Fibroblast of pulmonary artery (primary cell): ENCODE measurements around the gene ABCC10.
"Not testable (repeated sequence)": the region's sequence is repeated elsewhere in the genome, so short reads cannot be mapped to it uniquely, and the experiment has no call there.

Experiments
- DNase-seq: peaks from one replicate; pipeline ENCODE4 v3.0.0-alpha.2; 2010; ENCODE audit warnings: low read depth
- H3K4me3 ChIP-seq: replicated peaks from 2 replicates; pipeline ENCODE4 v1.5.1; 2011; ENCODE audit warnings: low read depth, mild to moderate bottlenecking, control low read depth, low read length, moderate library complexity
- TF ChIP-seq, protein P1 (sequence below): IDR thresholded peaks from 2 replicates; pipeline ENCODE4 v1.5.1; 2011; ENCODE audit warnings: mild to moderate bottlenecking, control low read depth, low read length, inconsistent platforms; ENCODE audit errors: missing control alignments

ABCC10 gene

DNA sequence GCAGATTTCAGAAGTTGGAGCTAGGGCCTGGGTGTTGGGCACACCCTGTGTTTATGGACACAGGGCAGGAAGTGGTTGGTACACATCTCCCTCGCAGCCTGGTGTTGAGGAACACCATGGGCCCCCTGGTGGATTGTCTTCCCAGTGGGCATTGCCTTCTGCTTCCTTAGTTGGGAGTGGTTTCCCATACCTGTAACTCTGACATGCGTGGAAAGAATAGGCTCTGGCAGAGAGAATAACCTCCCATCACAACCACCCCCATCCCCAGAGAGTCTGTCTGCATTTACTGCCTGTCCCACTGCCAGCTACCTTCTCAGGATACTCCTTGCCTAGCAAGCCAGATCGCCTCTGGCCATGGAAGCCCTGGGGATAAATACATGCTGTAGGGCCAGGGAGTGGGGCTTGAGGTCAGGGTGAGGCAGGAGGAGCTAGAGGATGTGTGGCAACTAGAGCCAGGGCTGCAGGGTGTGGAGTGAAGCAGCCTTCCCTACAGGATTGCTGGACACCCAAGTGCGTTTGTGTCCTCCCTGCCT is 68.1 kb downstream of the ABCC10 start:
- no peak overlapping the region for H3K4me3 ChIP-seq
- TF ChIP-seq, protein P1, sequence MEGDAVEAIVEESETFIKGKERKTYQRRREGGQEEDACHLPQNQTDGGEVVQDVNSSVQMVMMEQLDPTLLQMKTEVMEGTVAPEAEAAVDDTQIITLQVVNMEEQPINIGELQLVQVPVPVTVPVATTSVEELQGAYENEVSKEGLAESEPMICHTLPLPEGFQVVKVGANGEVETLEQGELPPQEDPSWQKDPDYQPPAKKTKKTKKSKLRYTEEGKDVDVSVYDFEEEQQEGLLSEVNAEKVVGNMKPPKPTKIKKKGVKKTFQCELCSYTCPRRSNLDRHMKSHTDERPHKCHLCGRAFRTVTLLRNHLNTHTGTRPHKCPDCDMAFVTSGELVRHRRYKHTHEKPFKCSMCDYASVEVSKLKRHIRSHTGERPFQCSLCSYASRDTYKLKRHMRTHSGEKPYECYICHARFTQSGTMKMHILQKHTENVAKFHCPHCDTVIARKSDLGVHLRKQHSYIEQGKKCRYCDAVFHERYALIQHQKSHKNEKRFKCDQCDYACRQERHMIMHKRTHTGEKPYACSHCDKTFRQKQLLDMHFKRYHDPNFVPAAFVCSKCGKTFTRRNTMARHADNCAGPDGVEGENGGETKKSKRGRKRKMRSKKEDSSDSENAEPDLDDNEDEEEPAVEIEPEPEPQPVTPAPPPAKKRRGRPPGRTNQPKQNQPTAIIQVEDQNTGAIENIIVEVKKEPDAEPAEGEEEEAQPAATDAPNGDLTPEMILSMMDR = peak; percentile 20
- DNase-seq = no peak

GRCh38 chr6:43496370-43497128 is 69.2 kb downstream of the ABCC10 start:
- TF ChIP-seq, protein P1 = peak; percentile 51
- peak; percentile 43 for DNase-seq
- H3K4me3 ChIP-seq = no peak overlapping the region

DNA sequence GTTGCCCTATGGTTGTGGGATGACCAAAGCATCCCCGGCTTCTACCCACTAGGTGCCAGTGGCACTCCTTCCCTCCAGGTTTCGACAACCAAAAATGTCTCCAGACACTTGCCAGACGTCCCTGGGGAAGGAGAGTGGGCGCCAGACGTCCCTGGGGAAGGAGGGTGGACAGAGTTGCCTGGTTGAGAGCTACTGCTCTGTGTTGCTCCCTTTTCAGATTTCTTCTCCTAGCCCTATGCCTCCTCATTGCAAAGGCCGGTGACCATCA is 69.7 kb downstream of the ABCC10 start:
- DNase-seq = no peak
- H3K4me3 ChIP-seq = no peak overlapping the region
- TF ChIP-seq, protein P1 = no peak

DNA sequence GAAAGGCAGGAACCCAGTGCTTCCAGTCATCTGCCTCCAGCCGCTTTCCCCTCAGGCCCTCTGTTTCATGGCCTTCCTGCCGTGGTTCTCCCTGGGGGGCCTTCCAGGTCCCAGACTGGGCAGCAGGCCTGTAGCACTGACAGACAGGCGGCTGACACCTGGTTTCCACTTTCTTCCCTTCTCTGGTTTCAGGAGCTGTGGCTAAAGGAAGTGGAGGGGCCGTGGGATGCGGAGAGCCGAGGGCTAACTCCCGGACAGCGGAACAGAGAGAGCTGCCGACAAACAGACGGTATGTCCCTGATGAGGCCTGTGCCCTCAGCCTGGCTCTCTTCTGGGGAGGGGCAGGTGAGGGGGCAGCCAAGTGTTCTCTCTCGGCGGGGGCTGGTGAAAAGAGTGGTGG is 70.3 kb downstream of the ABCC10 start:
- DNase-seq = no peak
- TF ChIP-seq, protein P1 = no peak
- no peak overlapping the region for H3K4me3 ChIP-seq

- not testable (repeated sequence) for DNase-seq, H3K4me3 ChIP-seq
These were observed 71.0 kb downstream of the ABCC10 start for GRCh38 chr6:43498291-43498690.

GRCh38 chr6:43499028-43499815 is 71.9 kb downstream of the ABCC10 start:
- no peak overlapping the region for H3K4me3 ChIP-seq
- no peak for DNase-seq
- TF ChIP-seq, protein P1 = no peak
